ENCODE results near the gene MRPS2.
"Not testable (repeated sequence)": the region's sequence is repeated elsewhere in the genome, so short reads cannot be mapped to it uniquely, and the experiment has no call there.

MRPS2 gene

GRCh38 chr9:135514342-135515082 lies 14.0 kb downstream of the MRPS2 start:
- no peak for DNase-seq (ENCODE audit: low read depth, low spot score)

GRCh38 chr9:135515083-135515951 lies 14.8 kb downstream of the MRPS2 start:
- DNase-seq (ENCODE audit: low read depth, low spot score) = no peak

GRCh38 chr9:135516132-135516860 lies 15.8 kb downstream of the MRPS2 start:
- no peak for DNase-seq (ENCODE audit: low read depth, low spot score)

GRCh38 chr9:135517407-135517822 lies 16.9 kb downstream of the MRPS2 start:
- DNase-seq (ENCODE audit: low read depth, low spot score) = no peak

- no peak for DNase-seq (ENCODE audit: low read depth, low spot score)
Measured at GRCh38 chr9:135519179-135519971, 18.9 kb downstream of the MRPS2 start.

GRCh38 chr9:135520916-135521607 lies 20.6 kb downstream of the MRPS2 start, which contains the start of gene LCN1:
LCN1 (plus strand) TSS chr9:135521440; CDS start chr9:135521498, 58 bp downstream.
- DNase-seq (ENCODE audit: low read depth, low spot score) = no peak

GRCh38 chr9:135521608-135522095 lies 21.2 kb downstream of the MRPS2 start:
- DNase-seq (ENCODE audit: low read depth, low spot score) = no peak

GRCh38 chr9:135522137-135522877 lies 21.8 kb downstream of the MRPS2 start:
- no peak for DNase-seq (ENCODE audit: low read depth, low spot score)

- DNase-seq (ENCODE audit: low read depth, low spot score) = no peak
Measured at GRCh38 chr9:135522931-135523330, 22.4 kb downstream of the MRPS2 start.

- no peak for DNase-seq (ENCODE audit: low read depth, low spot score)
Measured at GRCh38 chr9:135523521-135524129, 23.1 kb downstream of the MRPS2 start.

- peak; percentile 18 for DNase-seq (ENCODE audit: low read depth, low spot score)
Measured at GRCh38 chr9:135524130-135524861, 23.8 kb downstream of the MRPS2 start.

- DNase-seq (ENCODE audit: low read depth, low spot score) = no peak
Measured at GRCh38 chr9:135525241-135526088, 25.0 kb downstream of the MRPS2 start.

- DNase-seq (ENCODE audit: low read depth, low spot score) = no peak
Measured at GRCh38 chr9:135526089-135526729, 25.7 kb downstream of the MRPS2 start.

- DNase-seq (ENCODE audit: low read depth, low spot score) = no peak
Measured at GRCh38 chr9:135526730-135527571, 26.5 kb downstream of the MRPS2 start.

GRCh38 chr9:135528842-135529435 lies 28.5 kb downstream of the MRPS2 start:
- not testable (repeated sequence) for DNase-seq (ENCODE audit: low read depth, low spot score)

GRCh38 chr9:135530146-135530545 lies 29.7 kb downstream of the MRPS2 start:
- no peak for DNase-seq (ENCODE audit: low read depth, low spot score)

Measured in astrocyte of the hippocampus (primary cell).